Stimulated activated naive CD4-positive, alpha-beta T cell treated with Interleukin-2 at 50 U/mL for 16 hours (primary cell): ENCODE results near the gene CYP24A1.

ENCODE experiments used
- DNase-seq: peaks from one replicate; lab custom pipeline; 2025; lab: John Stamatoyannopoulos, UW

The CYP24A1 gene

GRCh38 chr20:54201268-54201846 lies 27.6 kb upstream of the CYP24A1 start:
- no peak for DNase-seq

GRCh38 chr20:54200487-54201267 lies 26.9 kb upstream of the CYP24A1 start:
- DNase-seq = no peak

DNA sequence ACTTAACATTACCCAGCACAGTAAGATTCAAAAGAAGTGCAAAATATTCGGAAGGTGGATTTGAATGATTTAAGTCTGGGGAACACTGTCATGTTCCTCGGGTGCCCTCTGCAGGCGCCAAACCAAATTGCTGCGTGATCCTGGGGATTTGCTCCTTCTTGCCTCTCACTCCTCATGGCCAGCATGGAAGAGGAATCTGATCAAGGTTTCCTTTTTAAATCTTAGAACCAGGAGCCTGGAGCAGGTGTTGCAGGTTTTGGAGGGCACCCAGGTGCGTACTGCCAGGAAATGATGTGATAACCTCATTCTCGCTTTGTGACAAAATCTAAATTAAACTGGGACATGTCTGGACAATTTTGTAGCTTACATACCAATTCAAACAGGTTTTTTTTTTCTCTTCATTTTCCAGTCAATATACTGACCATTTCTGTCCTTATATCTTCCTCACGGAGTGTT lies 26.0 kb upstream of the CYP24A1 start:
- DNase-seq = peak; percentile 55

DNA sequence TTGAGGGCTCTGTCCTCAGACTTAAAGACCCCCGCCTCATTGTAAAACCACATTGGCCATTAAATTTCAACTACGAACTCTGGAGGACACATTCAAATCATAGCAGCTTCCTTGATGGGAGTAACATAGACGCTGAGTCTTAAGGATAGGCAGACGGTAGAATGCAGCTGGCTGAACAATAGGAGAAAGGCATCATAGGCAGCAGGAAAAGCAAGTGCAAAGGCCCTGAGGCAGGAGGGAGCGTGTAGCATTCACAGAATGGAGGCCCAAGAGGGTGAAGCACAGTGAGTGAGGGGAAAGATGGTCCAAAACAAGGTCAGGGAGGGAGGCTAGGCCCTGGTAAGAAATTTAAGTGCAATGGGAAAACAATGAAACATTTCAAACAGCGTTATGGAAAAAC lies 25.5 kb upstream of the CYP24A1 start:
- DNase-seq = no peak

GRCh38 chr20:54197621-54198604 lies 24.1 kb upstream of the CYP24A1 start:
- DNase-seq = no peak

DNA sequence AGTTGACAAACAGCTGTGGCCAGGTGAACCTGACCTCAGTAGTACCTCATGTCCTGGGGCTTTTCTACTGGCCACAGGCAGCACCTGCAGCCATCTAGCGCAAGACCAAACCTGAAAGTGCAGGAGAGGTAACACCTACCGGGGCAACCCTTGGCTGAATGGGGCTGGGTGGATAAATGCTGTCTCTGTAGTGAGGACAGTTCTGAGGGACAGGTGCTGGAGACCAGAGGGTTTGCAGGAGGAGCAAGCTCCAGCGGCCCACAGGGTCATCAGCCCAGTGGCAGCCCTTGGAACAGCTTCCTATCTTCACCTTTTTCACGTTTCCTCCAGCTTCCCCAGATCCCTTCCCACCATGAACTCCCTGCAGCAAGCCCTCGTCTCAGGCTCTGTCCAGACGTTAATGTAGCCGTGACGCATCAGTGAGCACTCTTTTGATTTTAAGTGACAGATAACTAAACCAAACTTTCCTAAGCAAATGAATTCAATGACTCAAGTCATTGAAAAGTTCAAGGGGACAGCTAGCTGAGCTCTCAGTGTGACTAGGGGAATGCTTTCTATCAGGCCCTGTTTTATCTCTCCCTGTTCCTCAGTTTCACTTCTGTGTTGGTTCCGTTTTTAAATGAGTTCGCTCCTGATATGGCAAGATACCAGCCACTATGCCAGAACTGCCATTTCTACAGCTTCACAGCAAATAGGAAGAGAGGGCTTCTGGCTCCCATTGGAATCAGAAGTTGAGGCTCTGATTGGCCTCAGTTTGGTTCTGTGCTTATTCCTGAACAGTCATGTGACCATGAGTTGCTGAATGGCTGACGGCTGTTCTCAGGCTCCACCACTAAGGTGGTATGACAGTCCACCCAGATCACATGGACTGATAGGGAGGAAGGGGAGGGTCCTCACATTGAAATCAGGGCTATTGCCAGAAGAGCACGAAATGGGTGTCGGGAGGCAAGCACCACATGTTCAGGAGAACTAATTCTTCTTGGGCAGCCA lies 22.0 kb upstream of the CYP24A1 start:
- DNase-seq = no peak

DNA sequence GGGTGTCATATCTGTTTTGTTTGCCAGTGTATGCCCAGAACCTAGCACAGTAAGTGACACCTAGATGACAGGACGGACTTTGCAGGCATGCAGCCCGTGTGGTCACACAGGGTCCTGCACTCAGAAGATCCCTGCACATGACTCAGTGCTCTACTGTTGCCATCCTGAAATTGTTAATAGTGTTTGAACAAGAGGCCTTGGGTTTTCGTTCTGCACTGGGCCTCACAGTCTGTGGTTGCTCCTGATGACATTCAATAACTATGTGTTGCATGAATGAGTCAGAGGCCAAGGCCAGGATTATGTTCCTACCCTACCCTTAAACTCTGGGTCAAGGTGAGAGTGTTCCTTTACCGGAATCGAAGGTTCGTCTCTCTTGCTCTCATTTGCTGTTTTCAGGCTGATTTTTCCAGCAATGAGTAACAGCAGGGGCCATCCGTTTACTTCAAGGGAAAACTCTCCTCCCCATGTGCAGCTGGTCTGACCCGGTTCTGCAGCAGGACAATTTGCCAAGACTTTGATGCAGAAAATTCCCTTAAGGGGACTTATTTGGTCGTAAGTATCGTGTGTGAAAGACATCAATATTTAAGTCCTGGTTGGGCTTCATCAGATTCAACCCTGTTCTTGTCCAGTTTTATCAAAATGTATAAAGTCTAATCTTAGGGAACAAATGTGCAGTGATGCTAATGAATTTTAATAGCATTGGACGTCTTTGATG lies 21.1 kb upstream of the CYP24A1 start:
- no peak for DNase-seq

DNA sequence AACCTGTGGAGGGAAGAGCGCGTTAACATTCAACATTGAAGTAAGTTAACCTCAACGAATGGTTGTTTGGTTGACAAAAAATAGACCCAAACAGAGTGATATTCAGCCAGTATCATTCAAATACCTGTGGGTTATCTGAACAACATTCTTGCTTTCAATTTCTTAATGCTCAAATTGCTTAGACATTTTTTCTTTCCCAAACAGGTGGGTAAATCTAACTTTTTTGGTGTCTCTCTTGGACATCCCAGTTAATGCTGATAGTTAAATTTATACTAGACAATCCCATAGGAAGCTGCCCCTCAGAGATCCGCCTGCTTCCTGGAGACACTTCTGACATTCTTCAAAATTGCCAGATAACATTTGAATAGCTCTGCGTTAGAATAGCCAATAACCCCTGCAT lies 20.0 kb upstream of the CYP24A1 start:
- DNase-seq = no peak

DNA sequence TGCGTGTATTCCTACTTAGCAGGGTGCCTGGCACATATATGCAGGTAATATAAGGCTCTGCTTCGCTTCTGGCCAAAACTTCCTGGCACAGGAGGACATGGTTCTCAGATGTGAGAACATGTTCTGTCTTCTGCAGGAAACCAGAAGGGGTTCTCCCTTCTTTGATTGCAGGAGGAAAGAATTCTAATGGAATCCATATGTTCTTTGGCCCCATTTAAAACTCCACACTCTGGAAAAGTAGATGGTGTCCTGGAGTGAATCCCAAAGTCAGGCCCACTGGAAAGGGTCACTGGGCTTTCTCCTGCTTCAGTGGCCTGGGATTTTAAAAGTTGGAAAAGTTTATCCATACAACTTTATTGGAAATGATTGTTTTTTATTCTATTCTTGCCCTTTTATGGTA lies 16.4 kb upstream of the CYP24A1 start:
- no peak for DNase-seq

DNA sequence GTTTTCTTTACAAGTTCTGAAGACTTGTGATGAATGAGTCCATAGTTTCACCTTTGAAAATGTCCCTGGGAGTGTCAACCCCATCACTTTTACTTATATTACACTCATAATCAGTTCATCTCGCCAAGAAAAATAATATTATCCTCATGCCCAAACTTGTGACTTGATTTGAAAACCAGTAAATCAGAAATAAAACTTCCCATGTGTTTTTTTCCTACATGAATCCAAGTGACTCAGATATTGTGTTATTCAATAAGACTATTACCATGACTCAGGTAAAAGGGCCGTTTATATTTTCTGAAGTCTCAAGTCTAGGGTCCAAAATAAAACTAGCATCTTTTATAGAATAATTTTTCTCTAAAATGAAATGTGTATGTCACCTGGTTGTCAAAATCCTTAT lies 15.8 kb upstream of the CYP24A1 start:
- no peak for DNase-seq

- DNase-seq = no peak
Measured at GRCh38 chr20:54188132-54188849, 14.5 kb upstream of the CYP24A1 start.

DNA sequence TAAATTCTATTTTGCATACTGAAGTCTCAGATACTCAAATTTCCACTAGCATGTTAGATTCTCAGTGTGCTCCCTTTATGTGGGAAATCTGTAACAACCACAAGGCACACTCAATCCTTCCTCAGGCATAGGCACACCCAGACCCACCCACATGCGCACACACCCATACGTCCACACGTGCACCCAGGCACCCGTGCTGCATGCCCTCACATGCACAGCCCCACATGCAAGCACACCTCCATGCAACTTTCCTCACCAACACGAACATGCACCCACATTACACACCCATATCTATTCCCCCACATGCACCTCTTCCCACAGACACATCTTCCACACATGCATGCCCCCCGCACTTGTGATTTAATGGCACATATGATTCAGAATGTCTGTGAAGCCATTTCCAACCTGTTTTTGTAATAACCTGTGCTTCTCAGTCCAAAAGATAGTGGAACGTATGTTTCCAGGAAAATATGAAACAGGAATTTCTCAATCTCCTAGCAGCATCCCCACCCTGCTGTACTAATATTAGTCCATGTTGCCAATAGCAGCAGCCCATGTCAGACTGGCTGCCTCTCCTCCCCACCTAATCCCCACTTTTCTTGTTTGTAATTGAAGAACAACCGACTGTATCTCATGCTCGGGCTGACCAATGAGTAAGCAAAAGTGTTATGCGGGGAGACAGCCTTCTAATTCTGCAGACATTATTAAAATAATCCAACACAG lies 11.3 kb upstream of the CYP24A1 start:
- DNase-seq = no peak

DNA sequence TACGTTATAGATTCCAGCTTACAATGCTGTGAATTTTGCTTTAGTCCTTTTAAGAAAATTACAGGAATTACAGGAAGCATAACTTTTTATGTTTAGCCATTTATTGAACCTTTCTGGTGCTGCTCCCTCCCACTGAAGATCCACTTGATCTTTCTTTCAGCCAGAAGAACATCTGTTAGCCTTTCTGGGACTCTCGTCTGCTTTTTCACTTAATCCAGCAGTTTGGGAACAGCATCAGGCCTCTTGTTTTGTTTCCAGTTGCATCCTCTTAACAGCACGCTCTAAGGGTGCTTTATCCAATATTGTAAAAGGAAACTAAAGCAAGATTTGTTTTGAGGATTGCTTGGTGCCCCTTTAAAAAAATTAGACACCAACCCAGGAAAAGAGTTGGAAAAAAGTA lies 10.3 kb upstream of the CYP24A1 start:
- no peak for DNase-seq

DNA sequence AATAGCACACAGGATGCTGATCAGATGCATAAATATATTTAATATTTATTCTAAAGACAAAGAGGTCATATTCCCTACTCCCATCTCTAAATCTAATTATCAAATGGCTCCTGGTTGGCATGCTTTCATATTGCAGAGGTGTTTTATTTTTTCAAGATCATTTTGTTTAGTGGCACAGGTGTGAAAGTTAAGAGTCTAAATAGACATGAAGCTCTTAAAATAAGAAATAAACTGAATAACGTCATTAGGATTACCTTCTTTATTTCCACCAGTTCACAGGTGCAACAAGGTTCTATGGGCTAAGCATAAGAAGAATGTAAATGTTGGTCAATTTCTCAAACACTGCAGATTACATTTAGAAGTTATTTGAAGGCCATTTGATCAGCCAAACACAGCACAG lies 7.1 kb upstream of the CYP24A1 start:
- no peak for DNase-seq

DNA sequence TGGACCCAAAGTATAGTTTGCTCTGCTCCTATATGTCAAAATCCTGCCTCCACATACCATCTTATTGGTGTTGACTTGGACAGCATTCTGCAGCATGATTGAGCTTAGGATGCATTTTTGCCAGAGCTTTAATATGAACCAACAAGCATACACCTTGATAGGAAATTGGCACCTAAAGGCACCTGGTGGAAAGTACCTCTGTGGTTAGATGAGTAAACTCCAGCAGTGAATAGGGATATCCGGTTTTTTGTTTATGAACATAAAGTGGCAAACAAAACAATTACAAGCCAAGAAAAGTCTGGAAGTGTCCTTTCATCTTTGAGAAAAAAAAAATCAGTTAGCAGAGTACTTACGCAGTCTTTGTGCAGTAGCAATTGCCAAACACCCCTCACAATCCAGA lies 6.2 kb upstream of the CYP24A1 start:
- DNase-seq = no peak

DNA sequence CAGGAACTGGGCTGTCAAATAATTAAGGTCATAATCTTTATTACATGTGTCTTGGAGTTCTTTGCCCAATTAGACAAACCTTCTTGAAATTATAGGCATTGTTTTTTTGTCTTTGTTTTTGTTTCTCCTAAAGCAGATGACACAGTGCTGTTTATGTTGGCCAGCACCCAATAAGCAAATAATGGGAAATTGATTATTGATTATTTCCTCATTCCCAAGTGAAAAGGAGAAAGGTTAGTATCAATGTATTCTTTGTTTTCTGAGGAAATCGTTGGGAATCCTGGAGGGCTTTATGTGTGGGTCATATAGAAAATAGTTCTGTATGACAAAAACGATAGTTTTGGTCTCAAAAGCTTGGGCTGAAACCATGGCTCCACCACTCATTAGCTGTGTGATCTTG lies 4.5 kb upstream of the CYP24A1 start:
- DNase-seq = no peak

DNA sequence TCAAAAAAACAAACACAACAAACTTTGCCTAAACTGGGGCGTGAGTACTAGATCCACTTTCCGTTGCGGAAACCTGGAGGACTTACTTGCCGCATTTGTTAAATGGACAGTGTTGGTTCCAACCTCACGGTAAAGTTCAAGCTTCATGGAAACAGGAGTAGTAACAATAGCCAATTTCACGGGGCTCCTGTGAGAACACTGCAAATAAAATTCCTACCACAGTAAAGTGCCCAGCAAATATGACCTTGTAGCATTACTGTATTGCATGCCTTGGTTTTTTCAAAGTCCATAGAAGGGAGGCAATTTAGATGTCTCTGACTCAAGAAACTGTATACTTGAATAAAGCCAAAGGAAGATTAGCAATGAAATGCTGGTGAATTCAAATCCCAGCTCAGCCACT lies 3.6 kb upstream of the CYP24A1 start:
- DNase-seq = no peak

DNA sequence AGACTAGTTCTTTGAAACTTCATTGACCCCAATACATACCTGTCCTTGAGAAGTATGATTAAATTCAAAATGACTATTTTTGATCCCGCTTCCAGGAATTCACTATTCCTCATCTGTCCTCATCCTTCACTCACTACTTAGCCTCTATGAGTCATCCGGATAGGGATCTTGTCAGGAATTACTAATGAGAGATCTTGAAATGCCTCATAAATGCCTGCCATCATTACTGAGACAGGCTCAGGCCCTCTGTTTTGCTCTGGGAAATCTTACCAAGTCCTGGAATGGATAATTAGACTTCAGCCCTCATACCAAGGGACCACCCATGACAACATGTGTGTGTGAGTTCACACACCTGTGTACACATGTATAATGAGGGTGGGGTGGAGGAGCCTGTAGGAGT lies 2.8 kb upstream of the CYP24A1 start:
- DNase-seq = no peak

DNA sequence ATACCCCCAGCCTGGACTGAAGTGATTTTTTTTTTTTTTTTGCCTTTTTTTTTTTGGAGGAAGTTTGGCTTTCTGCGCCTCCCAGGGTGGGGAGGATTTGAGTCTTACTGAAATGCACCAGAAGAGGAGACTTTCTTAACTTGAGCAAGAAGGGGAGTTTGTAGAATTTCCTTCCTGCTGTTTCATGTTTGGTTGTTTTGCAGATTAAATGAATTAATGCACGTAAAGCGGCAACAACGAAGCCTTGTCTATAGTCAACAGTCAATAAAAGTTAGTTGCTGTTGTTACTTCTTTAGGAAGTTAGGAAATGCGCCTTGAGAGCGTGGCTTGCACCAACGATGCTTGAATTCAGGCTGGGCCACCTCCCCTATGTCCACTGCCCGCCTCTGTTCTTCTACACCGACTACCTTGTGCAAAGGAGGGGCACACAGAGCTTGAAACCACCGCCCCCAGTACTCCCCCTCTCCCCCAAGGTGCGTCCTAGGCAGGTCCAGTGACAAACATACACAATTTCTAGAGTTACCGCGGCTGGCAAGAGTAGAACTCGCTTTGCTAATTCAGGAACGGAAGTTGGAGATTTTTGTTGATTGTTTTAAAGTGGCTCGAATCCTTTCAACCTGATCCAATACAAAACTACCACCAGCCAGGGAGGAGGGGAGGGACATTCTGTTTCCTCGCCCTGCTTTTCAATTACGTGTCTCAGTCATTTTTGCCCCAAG lies 830 bp upstream of the CYP24A1 start:
- DNase-seq = no peak
